PC-3 (cell line): ENCODE results near the gene NINJ2. TPM values are rescaled to one million over a fixed set of nuclear protein-coding genes. Genes with fewer than 3 reads are reported as not detected.

ENCODE experiments used
- ATAC-seq: fragments of 200-7000 bp; cut with Tn5 transposase; 2 replicates; pipeline ENCODE4 v1.9.1; 2020; ENCODE audit warnings: mild to moderate bottlenecking, moderate library complexity
- BruUV-seq: library from RNA; stranded (reverse); fragments of 400-500 nt; replicated peaks from 2 replicates; lab custom pipeline; 2021; lab: Mats Ljungman, UMichigan
- CTCF ChIA-PET: fragments of 300-600 bp; sonication (Branson Sonifier 250); formaldehyde crosslinking; loops from one replicate; lab custom pipeline; 2022; ENCODE audit warnings: antibody characterized with exemption; lab: Charles Lee
- POLR2A ChIA-PET: fragments of 300-600 bp; sonication (Branson Sonifier 250); formaldehyde crosslinking; loops from one replicate; lab custom pipeline; 2022; ENCODE audit warnings: antibody characterized with exemption; ENCODE audit not compliant: unreplicated experiment; lab: Charles Lee
- DNase-seq: peaks from one replicate; pipeline ENCODE4 v3.0.0-alpha.2; 2015
- H2AFZ ChIP-seq: fragments of 300-600 bp; sonication (generic); 2 replicates; pipeline ENCODE4 v1.6.0; 2016; ENCODE audit warnings: antibody characterized with exemption, low read length
- H3F3A ChIP-seq: fragments of 300-600 bp; sonication (generic); one replicate; pipeline ENCODE4 v1.6.0; 2017; ENCODE audit warnings: antibody characterized with exemption, low read length, control low read depth, mild to moderate bottlenecking; ENCODE audit not compliant: unreplicated experiment
- H3K27ac ChIP-seq: fragments of 300-600 bp; sonication (generic); 2 replicates; pipeline ENCODE4 v1.5.1; 2016; ENCODE audit warnings: mild to moderate bottlenecking, low read length
- H3K27me3 ChIP-seq: fragments of 300-600 bp; sonication (generic); 2 replicates; pipeline ENCODE4 v1.6.1; 2016; ENCODE audit warnings: low read length, mixed read lengths
- H3K36me3 ChIP-seq: fragments of 300-600 bp; sonication (generic); 2 replicates; pipeline ENCODE4 v1.6.1; 2016; ENCODE audit warnings: low read depth, mixed run types, low read length, mixed read lengths
- H3K4me1 ChIP-seq: fragments of 300-600 bp; sonication (generic); 2 replicates; pipeline ENCODE4 v1.5.1; 2016; ENCODE audit warnings: low read length; ENCODE audit not compliant: insufficient read depth
- H3K4me2 ChIP-seq: fragments of 300-600 bp; sonication (generic); 2 replicates; pipeline ENCODE4 v1.6.0; 2016; ENCODE audit warnings: low read length
- H3K4me3 ChIP-seq: fragments of 300-600 bp; sonication (generic); 2 replicates; pipeline ENCODE4 v1.5.1; 2016; ENCODE audit warnings: mild to moderate bottlenecking, low read length, mixed read lengths
- H3K79me2 ChIP-seq: fragments of 300-600 bp; sonication (generic); 2 replicates; pipeline ENCODE4 v1.6.1; 2017; ENCODE audit warnings: low read length, mixed read lengths
- H3K9ac ChIP-seq: fragments of 300-600 bp; sonication (generic); 2 replicates; pipeline ENCODE4 v1.6.0; 2016; ENCODE audit warnings: mild to moderate bottlenecking, low read length
- H3K9me2 ChIP-seq: fragments of 300-600 bp; sonication (generic); replicated peaks from 2 replicates; pipeline ENCODE4 v1.6.1; 2016; ENCODE audit warnings: mixed run types, low read length, mixed read lengths
- H3K9me3 ChIP-seq: fragments of 300-600 bp; sonication (generic); 2 replicates; pipeline ENCODE4 v1.6.1; 2016; ENCODE audit warnings: low read length, mixed read lengths
- H4K20me1 ChIP-seq: fragments of 300-600 bp; sonication (generic); 2 replicates; pipeline ENCODE4 v1.6.1; 2016; ENCODE audit warnings: low read length, mixed read lengths
- EZH2 ChIP-seq: fragments of 300-600 bp; sonication (generic); IDR thresholded peaks from one replicate; pipeline ENCODE4 v1.6.1; 2017; ENCODE audit warnings: antibody characterized with exemption, mild to moderate bottlenecking, low read length; ENCODE audit not compliant: unreplicated experiment
- EZH2phosphoT487 ChIP-seq: fragments of 300-600 bp; sonication (generic); IDR thresholded peaks from 2 replicates; pipeline ENCODE4 v1.6.1; 2018; ENCODE audit warnings: mild to moderate bottlenecking, antibody characterized with exemption, low read length, borderline replicate concordance
- intact Hi-C: fragments of 100-400 bp; cut with micrococcal nuclease; formaldehyde crosslinking; loops from 2 replicates; pipeline ENCODE4 v1.9.0; 2023
- total RNA-seq: library from RNA; depleted of rRNA; stranded (reverse); fragments of >200 nt; gene quantifications from 2 replicates; pipeline ENCODE4 v1.2.3, GENCODE V29; 2014
- TF ChIP-seq, protein P1 (sequence below): fragments of 300-600 bp; sonication (generic); conservative IDR thresholded peaks from 2 replicates; pipeline ENCODE4 v1.5.1; 2017; ENCODE audit warnings: antibody characterized with exemption, low read depth, mild to moderate bottlenecking, low read length

The NINJ2 gene
- total RNA-seq, 1 experiment from 2014 or later, result not detected

- DNase-seq (no peak), ATAC-seq (no peak)
- ChIA-PET POLR2A (no interaction called here), CTCF (interaction anchor here (0.6 kb wide), 1 partner anchor 214 kb away, joined by 3 read pairs; no protein-coding TSS in a partner anchor)
- Histone ChIP-seq H3K36me3 (no peaks in the 10 kb centered on the region), H3K4me3 (no peak overlapping the region), H3K27ac (no peak overlapping the region), H3F3A (no peaks in the 10 kb centered on the region), H3K79me2 (no peaks in the 10 kb centered on the region), H3K9ac (no peak overlapping the region), H2AFZ (no peak overlapping the region), H4K20me1 (no peaks in the 10 kb centered on the region), H3K4me2 (no peak overlapping the region), H3K9me3 (no peaks in the 10 kb centered on the region), H3K9me2 (no peaks in the 10 kb centered on the region), H3K4me1 (no peaks in the 10 kb centered on the region), H3K27me3 (no peaks in the 10 kb centered on the region)
- no TSS peak for BruUV-seq
- intact Hi-C loops, result no loop called here
- TF ChIP-seq EZH2phosphoT487 (no peak), EZH2 (no peak)
- TF ChIP-seq, protein P1, sequence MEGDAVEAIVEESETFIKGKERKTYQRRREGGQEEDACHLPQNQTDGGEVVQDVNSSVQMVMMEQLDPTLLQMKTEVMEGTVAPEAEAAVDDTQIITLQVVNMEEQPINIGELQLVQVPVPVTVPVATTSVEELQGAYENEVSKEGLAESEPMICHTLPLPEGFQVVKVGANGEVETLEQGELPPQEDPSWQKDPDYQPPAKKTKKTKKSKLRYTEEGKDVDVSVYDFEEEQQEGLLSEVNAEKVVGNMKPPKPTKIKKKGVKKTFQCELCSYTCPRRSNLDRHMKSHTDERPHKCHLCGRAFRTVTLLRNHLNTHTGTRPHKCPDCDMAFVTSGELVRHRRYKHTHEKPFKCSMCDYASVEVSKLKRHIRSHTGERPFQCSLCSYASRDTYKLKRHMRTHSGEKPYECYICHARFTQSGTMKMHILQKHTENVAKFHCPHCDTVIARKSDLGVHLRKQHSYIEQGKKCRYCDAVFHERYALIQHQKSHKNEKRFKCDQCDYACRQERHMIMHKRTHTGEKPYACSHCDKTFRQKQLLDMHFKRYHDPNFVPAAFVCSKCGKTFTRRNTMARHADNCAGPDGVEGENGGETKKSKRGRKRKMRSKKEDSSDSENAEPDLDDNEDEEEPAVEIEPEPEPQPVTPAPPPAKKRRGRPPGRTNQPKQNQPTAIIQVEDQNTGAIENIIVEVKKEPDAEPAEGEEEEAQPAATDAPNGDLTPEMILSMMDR, result no peak
These were observed 99.4 kb downstream of the NINJ2 start for GRCh38 chr12:563787-564298.

- ATAC-seq, result no peak
- Histone ChIP-seq H3K4me2 (no peak overlapping the region), H3K27ac (no peak overlapping the region), H3K9me2 (no peaks in the 10 kb centered on the region), H3K27me3 (no peaks in the 10 kb centered on the region), H2AFZ (no peak overlapping the region), H3K4me1 (no peaks in the 10 kb centered on the region), H4K20me1 (no peaks in the 10 kb centered on the region), H3K79me2 (no peaks in the 10 kb centered on the region), H3F3A (no peaks in the 10 kb centered on the region), H3K9ac (no peak overlapping the region), H3K36me3 (no peaks in the 10 kb centered on the region), H3K9me3 (no peaks in the 10 kb centered on the region), H3K4me3 (no peak overlapping the region)
- BruUV-seq, result no TSS peak
- no peak for DNase-seq
- TF ChIP-seq EZH2 (no peak), EZH2phosphoT487 (no peak)
- TF ChIP-seq, protein P1, result no peak
- intact Hi-C loops, result no loop called here
- ChIA-PET POLR2A (no interaction called here), CTCF (no interaction called here)
These were observed 99.9 kb downstream of the NINJ2 start for GRCh38 chr12:563250-563781.

DNA sequence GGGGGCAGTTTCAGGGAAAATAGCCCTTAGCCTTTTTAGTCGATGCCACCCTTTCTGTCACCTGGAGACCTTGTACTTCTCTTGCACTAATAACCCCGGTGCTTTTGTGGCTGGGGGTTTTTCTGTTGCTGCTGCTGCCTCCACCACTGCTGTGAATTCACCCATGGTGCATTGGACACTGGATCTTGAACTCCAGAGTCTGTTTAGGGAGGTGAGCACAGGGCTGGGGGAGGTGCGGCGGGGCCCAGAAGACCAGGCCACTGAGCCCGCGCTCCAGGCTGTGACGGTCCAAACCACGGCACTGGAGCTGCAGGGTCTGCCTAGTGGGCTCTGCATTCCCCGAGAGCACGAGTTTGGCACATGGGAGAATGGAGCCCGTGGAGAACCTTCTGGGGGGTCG lies 100.6 kb downstream of the NINJ2 start:
- H3K4me2 ChIP-seq, result no peak overlapping the region
- H3K79me2 ChIP-seq, result no peaks in the 10 kb centered on the region
- no peak overlapping the region for H2AFZ ChIP-seq
- no peaks in the 10 kb centered on the region for H3K36me3 ChIP-seq
- no peak overlapping the region for H3K9ac ChIP-seq
- ATAC-seq, result no peak
- no peaks in the 10 kb centered on the region for H3K27me3 ChIP-seq
- BruUV-seq, result no TSS peak
- intact Hi-C loops, result no loop called here
- TF ChIP-seq EZH2phosphoT487, result no peak
- TF ChIP-seq, protein P1, result no peak
- TF ChIP-seq EZH2, result no peak
- H4K20me1 ChIP-seq, result no peaks in the 10 kb centered on the region
- no peak for DNase-seq
- no peaks in the 10 kb centered on the region for H3K9me3 ChIP-seq
- CTCF ChIA-PET, result no interaction called here
- H3K27ac ChIP-seq, result no peak overlapping the region
- no peak overlapping the region for H3K4me3 ChIP-seq
- H3K9me2 ChIP-seq, result no peaks in the 10 kb centered on the region
- no peaks in the 10 kb centered on the region for H3F3A ChIP-seq
- no peaks in the 10 kb centered on the region for H3K4me1 ChIP-seq
- POLR2A ChIA-PET, result no interaction called here
